ENCODE measurements around the gene KIAA1549.

The KIAA1549 gene

DNA sequence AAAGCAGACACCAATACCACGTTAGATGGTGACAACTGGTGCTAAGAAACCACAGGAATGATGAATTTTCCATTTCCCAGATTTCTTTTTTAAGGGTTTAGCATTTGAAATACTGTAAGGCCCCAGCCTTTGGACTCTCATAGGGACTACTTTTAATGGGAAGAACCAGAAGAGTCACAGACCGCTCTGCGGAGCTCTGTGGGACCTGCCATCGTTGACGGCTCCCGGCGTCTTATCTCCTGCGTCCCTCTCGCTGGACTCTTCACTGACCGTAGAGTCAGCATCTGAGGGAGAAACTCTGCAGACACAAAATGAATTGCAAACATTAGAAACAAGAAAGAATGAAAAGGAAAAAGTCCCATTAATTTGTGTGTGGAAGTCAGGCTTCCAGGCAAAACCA lies 101.8 kb downstream of the KIAA1549 start:
- no peak for DNase-seq

- no peak for DNase-seq
These were observed 102.3 kb downstream of the KIAA1549 start for GRCh38 chr7:138878856-138879255.

DNA sequence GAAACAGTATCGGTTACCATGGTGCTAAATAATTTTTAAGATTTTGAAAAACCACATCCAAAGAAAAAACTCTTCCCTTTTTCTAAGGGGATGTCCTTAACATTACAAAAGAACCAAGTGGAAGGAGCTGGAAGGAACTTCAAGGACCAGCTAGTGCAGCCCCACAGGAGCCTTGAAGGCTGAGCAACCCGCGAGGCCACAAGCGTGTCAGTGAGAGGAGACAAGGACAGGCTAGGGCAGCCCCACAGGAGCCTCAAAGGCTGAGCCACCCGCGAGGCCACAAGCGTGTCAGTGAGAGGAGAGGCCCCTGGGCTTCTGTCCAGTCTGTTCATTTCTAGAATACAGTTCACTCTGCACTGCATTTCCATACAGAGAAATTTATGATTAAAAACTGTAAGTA lies 103.1 kb downstream of the KIAA1549 start:
- DNase-seq = no peak

DNA sequence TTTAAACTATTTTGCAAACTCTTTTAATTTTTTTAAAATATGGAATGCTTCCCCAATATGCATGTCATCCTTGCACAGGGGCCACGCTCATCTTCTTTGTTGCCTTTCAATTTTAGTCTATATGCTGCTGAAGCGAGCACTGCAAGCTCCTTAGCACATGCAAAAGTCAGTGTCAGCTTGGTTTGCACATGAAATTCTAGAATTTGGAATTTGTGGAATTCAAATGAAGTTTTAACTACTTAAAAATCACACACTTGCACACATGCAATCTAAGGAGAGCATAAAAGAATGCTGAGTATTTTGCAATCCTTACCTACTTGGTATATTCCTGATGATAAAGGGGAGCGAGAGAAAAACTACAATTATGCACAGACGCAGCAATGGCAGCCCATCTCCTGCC lies 104.9 kb downstream of the KIAA1549 start:
- DNase-seq = no peak

- DNase-seq = peak; percentile 26 to 41
These were observed 105.4 kb downstream of the KIAA1549 start for GRCh38 chr7:138875794-138876193.

GRCh38 chr7:138873220-138873892 lies 107.8 kb downstream of the KIAA1549 start:
- DNase-seq = no peak

- no peak for DNase-seq
These were observed 108.6 kb downstream of the KIAA1549 start for GRCh38 chr7:138872576-138872975.

DNA sequence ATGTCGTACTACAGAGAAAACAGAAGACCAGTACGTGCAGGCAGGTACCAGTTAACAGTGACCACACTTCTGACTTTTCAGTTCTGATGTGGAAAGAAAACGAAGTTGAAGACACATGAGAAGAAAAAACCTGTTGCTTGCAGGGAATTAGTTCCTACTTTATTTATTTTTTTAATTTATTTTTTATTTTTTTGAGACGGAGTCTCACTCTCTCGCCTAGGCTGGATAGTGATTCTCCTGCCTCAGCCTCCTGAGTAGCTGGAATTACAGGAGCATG lies 109.4 kb downstream of the KIAA1549 start:
- DNase-seq = no peak

DNA sequence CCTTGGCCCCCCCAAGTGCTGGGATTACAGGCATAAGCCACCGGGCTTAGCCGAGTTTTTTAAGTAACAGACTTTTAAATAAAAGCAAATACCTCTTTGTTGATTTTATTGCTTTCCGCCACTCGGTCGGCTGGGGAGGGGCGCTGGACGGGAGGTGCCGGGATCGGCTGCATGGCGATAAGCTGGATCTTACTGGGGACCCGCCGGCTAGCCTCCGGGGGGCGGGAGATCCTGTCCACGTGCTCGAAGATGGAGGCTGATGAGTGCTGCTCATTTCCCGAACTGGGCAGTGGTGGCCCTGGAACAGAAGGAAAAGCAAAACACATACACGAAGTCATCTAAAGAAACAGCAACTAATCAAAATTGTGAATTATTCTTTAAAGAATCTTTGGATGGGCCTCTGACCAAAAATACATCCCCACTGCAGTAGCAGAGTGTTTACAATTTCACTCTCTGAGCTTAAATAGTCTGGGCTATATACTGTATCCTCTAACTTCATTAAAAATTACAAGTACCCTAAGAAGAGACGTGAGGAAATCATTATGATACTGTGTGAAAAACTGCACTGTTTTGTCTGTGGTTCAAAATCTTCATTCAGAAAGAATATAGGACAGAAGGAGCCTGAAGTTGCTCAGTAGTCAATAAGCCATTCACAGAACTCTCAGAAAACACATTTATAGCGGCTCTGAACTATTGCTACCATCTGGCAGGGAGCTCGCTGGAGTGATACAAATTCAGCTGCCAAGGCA lies 110.0 kb downstream of the KIAA1549 start:
- DNase-seq = no peak

- no peak for DNase-seq
These were observed 111.8 kb downstream of the KIAA1549 start for GRCh38 chr7:138869353-138869752.

- no peak for DNase-seq
These were observed 112.5 kb downstream of the KIAA1549 start for GRCh38 chr7:138868711-138869110.

- DNase-seq = no peak
These were observed 113.4 kb downstream of the KIAA1549 start for GRCh38 chr7:138867744-138868143.

- no peak for DNase-seq
These were observed 114.8 kb downstream of the KIAA1549 start for GRCh38 chr7:138866353-138866752.

DNA sequence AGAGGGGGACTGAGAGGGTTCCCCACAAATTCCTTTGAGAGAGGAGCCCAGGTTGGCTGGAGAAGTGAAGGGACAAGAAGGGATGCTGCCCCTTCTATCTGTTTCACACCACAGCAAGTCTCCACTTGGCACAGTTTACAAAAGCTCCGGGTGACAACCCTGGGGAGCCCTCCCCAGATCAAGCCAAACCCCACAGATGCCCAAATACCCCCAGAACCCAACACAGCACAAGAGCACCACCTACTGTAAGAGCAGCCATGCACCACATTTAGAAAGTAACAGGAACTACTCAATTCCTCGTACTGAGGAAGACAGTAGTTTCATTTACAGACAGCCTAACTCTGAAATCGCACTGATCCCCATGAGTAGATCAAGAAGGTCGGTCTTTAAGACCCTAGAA lies 115.3 kb downstream of the KIAA1549 start:
- peak; percentile 25 to 26 for DNase-seq

- DNase-seq = no peak
These were observed 116.5 kb downstream of the KIAA1549 start for GRCh38 chr7:138864667-138865066.

DNA sequence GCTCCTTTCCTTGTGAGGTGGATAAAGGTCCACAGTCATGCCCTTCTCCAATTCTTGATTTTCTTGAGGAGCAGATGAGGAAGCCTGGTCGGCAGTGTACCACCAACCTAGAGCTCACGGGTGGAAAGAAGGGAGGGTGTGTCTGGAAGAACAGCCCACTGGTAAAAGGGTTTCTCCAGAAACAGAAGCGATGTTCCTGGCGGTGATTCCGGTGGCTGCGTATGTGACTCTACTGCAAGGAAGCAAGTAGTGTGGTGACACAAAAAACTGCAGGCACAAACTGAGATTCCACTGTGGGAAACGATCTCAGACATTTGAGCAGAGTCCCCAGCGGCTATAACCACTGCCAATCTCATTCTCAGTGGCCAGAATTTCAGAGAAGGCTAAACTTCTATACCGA lies 117.3 kb downstream of the KIAA1549 start:
- DNase-seq = no peak

DNA sequence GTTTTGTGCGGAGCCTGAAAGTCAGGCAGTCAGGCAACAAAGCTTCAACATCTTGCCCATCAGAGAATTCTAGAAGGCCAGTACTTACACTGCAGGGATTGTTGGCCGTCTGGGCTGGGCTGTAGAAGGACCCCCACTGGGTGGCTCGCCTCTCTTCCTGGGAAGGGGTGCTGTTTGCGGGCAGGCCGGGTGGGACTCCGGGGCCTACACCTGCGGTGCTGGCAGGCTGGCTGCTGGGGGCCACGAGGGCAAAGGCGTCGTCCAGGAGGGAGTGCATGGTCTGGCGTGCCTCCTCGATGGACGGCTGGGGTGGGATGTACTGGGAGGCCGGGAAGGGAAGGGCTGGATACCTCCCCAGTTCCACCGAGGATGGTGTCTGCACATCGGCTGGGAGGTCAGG lies 120.1 kb downstream of the KIAA1549 start:
- no peak for DNase-seq

GRCh38 chr7:138857728-138858127 lies 123.5 kb downstream of the KIAA1549 start:
- no peak for DNase-seq

GRCh38 chr7:138854115-138854645 lies 127.0 kb downstream of the KIAA1549 start:
- DNase-seq = no peak

- no peak for DNase-seq
These were observed 127.7 kb downstream of the KIAA1549 start for GRCh38 chr7:138853448-138853847.

DNA sequence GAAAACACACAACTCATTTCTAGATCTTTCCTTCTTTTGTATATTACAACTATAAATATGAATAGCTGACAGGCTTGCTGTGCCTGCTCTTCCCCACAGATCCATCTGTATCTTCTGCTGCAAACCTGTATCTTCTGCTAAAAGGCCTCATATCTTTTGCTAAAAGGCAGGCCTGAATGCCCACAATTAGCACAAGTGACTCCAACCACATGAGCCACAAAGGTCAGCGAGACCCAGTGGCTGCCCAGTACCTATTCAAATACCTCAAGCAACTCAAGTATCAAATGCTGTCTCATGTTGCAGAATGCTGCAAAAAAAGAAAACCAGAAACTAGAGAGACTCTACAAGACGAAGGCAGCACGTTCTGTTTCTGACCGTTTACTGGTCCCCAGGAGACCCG lies 128.7 kb downstream of the KIAA1549 start:
- DNase-seq = no peak

DNA sequence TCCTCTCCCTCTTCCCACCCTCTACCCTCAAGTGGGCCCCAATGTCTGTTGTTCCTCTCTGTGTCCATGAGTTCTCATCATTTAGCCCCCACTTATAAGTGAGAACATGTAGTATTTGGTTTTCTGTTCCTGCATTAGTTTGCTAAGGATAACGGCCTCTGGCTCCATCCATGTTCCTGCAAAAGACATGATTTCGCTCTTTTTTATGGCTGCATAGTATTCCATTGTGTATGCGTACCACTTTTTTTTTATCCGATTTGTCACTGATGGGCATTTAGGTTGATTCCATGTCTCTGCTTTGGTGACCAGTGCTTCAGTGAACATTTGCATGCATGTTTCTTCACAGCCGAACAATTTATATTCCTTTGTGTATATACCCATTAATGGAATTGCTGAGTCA lies 131.5 kb downstream of the KIAA1549 start:
- no peak for DNase-seq

DNA sequence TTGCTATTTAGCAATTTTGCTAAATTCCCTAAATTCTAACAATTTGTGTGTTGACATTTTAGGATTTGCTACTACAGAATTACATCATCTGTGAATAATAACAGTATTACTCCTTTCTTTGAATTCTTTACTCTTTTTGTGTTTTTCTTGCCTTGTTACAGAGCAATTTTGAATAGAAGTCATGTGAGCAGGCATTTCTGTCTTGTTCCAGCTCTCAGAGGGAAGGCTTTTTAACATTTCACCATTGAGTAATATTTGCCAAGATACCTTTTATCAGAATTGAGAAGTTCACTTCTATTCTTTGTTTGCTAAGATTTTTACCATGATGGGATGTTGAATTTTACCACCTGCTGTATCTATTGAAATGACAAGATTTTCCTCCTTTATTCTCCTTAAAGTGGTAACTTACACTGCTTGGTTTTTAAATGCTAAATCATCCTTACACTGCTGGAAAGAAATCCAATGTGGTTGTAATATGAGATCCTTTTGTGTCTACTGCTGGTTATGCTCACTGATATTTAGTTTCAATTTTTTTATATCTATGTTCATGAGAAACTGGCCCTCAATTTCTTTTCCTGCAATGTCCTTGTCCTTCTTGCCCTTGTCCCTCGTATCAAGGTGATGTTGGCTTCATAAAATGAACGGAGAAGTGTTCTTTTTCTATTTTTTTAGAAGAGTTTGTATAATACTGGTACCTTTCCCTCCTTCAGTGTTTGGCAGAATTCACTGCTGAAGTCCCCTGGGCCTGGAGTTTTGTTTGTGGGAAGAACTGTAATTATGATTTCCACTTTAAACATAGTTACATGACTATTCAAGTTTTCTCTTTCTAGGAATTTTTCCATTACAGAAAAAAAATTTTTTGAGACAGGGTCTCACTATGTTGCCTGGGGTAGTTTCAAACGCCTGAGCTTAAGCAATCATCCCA lies 132.9 kb downstream of the KIAA1549 start:
- DNase-seq = no peak

DNA sequence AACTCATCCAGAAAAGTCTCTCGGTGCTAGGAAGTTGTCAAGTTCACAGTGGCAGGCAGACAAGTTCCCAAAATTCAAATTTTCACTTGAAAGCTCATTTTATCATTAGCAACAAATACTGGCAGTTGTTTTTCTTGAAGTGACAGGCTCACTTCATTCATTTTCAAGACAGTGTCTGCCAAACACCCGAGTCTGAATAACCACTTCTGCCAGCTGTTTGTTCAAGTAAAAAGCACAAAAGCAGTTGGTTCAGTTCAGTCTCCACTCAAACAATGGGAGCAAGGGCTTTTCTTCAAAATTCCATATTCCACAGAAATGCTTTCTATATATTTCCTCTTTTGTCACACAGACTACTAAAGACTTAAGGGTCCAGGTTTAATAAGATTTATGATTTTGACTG lies 135.5 kb downstream of the KIAA1549 start:
- DNase-seq = no peak
